LoVo (cell line): ENCODE measurements around the gene TIMM8A.

Source experiments
- DNase-seq: peaks from one replicate; pipeline ENCODE4 v3.0.0-alpha.2; 2016; ENCODE audit warnings: low spot score

Gene TIMM8A

GRCh38 chrX:101348452-101349192, at the start of gene TIMM8A:
TSS of gene TIMM8A (minus strand) at chrX:101348742. CDS start at chrX:101348664, 78 bp downstream.
- DNase-seq, result peak; percentile 72

DNA sequence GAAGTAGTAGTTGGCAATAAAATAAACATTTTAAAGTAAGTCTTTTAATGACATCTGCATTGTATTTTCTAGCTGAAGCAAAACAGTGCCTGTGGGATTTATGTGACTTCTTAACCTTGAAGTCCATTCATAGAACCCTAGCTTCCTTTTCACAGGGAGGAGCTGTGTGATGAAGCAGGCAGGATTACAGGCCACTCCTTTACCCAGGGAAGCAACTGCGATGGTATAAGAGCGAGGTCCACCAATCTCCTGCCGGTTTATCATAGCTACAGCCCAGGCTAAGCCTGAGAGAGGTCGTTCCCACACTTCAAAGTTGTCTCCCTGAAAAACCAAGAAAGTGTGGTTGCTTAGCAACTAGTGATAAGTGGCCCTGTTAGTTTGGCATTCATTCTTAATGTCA, 49.2 kb upstream of the TIMM8A start:
- no peak for DNase-seq

DNA sequence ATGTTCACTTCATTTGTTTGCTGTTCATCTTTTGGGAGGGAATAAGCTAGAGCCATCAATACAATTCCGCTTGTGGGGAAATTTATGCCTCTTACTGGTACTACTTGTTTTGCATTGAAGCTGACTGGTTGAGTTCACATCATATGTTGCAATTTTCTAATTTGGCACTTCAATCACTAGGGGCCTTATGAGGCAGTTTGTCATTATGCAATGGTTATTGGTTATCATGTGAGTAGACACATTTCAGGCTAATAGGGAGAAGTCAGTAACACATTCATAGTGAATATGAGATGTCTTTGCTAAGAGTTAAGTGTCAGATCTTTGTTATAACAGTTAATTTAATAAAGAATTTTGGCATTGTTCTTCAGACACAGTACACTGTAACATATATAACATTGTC, 47.2 kb upstream of the TIMM8A start:
- no peak for DNase-seq

DNA sequence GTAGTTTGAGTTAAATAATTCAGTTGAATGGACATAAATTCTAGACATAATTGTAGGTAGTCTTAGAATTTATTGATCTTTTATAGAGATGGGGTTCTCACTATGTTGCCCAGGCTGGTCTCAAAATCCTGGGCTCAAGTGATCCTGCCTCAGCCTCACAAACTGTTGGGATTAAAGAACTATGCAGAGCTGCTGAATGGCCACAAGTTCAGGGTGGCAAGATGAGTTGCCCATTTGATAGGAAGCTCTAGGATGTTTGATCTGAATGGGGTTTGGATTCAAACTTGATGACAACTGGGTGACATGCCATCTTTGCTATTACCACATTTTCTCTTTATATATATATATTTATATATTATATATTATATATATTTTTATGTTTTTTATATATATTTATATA, 45.8 kb upstream of the TIMM8A start:
- DNase-seq, result no peak

DNA sequence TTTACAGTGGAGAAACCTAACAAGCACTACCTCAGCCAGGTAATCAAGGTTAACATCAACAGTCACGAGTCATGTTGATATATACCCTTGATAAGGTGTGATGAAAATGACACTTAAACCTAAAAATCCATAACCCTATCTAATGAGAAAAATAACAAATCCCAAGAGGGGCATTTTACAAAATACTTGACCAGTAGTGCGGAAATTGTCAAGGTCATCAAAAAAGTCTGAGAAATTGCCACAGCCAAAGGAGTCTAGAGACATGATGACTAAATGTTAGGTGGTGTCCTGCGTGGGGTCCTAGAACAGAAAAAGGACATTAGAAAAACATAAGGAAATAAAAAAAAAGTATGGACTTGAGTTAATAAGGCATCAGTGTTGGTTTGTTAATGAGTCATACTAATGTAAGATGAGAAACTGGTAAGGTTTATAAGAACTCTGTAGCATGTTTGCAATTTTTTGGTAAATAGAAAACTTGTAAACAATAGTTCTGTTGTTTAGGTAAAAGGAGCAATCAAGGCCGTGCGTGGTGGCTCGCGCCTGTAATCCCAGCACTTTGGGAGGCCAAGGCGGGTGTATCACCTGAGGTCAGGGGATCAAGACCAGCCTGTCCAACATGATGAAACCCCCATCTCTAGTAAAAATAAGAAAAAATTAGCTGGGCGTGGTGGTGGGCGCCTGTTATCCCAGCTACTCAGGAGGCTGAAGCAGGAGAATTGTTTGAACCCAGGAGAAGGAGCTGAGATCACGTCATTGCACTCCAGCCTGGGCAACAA, 45.2 kb upstream of the TIMM8A start:
- no peak for DNase-seq

DNA sequence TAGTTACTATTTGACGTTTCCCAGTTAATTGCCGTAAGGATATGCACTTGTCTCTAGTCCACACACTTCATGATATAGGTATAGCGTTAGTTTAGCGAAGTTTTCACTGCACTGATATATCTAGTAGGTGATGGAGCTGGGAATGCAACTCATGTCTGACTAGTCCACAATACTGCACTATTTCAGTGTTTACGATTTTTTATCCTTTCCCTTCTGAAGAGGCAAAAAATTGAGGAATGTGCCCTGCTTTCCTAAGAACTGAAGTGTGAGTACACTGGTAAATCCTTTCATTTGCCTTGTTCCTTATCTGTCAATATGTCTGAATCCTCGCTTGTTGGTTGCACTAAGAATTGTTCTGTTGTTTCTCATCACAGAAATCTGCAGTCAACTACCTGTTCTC, 43.3 kb upstream of the TIMM8A start:
- DNase-seq, result no peak

DNA sequence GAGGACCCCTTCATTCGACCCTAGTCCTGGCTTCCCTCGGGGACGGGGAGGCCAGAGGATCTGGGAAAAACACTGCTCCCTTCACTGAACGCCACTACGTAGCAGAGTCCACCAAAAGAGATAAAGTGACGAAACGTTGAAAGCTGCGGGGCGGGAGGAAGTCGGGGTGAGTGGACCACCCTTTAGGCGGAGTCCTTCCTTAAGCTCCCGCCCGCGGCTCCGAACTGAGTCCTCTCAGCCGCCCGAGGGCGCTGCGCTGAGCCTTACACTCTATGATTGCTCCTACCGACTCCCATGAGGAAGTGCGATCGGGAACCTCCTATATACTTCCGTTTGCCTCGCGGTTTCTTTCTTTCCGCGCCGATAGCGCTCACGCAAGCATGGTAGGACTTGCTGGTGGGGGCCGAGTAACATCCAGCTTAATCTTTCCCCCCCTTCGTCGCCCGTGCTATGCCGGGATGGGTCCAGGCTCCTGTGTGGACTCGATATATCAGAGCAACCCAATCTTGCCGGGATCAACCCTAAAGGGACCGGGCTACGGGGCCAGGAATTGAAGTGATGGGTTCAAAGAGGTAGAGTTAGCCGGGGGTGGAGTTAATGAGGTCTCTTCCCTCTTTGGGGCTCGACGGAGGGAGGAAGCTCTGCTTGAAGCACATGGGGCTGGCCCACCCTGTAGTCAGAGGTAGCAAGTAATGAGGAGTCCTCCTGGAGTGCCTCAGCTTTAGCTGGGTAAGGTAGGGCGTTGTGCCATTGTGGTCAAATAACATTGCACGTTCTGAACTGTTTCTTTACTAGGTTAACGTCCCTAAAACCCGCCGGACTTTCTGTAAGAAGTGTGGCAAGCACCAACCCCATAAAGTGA, 42.4 kb upstream of the TIMM8A start, which contains the start of gene RPL36A:
RPL36A (plus strand) TSS at position 348 of the 862 bp plus-strand sequence; CDS start at position 381, 33 bp downstream.
- peak; percentile 83 for DNase-seq

GRCh38 chrX:101388604-101389003, 40.1 kb upstream of the TIMM8A start:
- no peak for DNase-seq

DNA sequence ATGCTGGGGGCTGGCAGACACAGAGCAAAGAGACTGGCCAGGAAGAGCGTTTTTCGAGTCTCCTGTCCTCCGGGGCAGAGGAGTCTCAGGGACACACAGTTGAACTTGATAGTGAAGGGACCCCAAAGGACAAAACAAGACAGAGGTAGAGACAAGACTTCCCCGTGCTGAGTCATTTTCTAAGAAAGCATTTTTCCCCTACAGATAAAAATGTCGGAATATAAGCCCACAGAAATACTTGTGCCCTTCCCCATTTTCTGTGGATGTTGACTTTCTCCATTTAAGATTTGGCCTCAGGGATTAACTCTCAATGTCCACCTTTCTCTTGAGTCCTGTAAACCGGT, 38.0 kb upstream of the TIMM8A start:
- no peak for DNase-seq

- no peak for DNase-seq
Observed at GRCh38 chrX:101385795-101386541, 37.4 kb upstream of the TIMM8A start, which contains the start of gene BTK. TSS of gene BTK (minus strand) at chrX:101386191. CDS start at chrX:101375284, 10,907 bp downstream.

DNA sequence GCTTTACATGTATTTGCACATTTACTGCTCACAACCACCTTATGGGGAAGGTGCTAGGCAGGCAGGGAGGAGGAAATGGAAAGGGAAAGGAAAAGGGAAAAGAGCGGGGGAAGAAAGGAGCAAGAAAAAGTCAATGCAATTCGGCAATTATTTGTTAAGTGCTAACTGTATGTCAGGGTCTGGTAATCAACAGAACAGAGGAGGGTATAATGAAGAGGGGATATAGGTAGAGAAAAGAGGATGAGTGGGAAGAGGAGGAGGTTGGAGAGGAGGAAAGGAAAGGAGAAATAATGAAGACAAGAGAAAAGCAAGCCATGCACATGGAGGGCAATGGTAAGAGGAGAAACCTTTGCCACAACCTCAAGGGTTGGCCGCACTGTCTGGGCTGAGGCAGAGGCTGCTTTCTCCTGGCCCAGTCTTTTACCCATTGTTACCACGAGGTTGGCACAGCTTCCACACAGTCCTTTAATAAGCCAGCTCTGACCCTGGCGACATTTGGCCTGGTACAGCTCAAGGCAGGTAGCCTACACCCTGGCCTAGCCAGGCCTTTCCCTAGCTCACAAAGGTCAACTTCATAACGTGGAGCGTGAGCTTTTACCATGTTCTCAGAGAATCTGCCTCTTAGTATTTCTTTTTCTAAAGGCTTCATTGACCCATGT, 36.6 kb upstream of the TIMM8A start:
- DNase-seq, result no peak

- DNase-seq, result no peak
Observed at GRCh38 chrX:101383679-101384205, 35.2 kb upstream of the TIMM8A start.

GRCh38 chrX:101377547-101377946, 29.0 kb upstream of the TIMM8A start:
- no peak for DNase-seq

GRCh38 chrX:101370888-101371504, 22.5 kb upstream of the TIMM8A start:
- no peak for DNase-seq

GRCh38 chrX:101369687-101370086, 21.1 kb upstream of the TIMM8A start:
- no peak for DNase-seq

- DNase-seq, result no peak
Observed at GRCh38 chrX:101368800-101369199, 20.3 kb upstream of the TIMM8A start.

DNA sequence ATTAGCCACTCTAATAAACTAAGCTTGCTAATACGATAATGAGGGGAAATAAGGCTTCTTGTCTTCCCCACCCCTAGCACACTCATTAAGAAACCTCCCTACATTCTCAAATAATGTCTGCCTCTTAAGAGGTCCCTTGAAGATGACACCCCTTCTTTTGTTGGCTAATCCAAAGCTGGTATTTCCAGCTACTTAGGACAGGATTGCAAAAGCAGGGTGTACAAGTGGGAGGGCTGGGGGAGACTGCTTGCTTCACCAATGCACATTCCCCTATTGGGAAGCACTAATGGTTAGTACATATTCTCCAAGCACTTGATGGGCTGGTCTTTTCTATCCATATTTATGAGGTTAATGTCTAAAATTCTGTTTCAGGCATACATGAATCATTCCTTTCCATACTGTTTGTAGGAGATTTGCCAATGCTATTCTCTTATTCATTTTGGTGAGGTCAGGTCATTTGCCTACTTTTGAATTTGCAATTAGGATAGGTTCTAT, 16.8 kb upstream of the TIMM8A start:
- DNase-seq, result no peak

- DNase-seq, result no peak
Observed at GRCh38 chrX:101362757-101363156, 14.2 kb upstream of the TIMM8A start.

DNA sequence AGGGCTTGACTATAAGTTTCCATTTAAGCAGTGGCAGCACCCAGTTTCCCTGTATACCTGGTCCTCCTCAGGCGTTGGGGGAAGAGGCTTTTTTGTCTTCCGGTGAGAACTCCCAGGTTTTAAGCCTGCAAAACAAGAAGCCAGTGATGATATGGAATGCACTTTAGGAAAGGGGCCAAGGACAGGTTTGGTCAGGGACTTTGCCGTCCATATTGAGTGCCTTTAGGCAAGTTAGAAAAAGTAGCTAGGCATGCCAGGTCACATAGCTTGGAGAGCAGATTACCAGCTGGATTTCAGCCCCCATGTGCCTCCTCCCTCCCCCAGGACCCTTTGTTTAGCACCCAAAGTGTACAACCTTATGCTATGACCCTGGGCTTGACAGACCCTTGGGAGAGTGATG, 13.6 kb upstream of the TIMM8A start:
- DNase-seq, result no peak

GRCh38 chrX:101360390-101360789, 11.8 kb upstream of the TIMM8A start:
- DNase-seq, result no peak
